GM19455 (cell line): ENCODE results near the gene PDE4B.

Source experiments
- ATAC-seq: cut with Tn5 transposase; IDR thresholded peaks from one replicate; pipeline ENCODE4 v1.9.1; 2021; ENCODE audit not compliant: unreplicated experiment

Gene PDE4B

GRCh38 chr1:65792669-65793358 is at the start of gene PDE4B:
Gene PDE4B, plus strand, starts transcription at chr1:65792895.
- ATAC-seq = no peak

GRCh38 chr1:65744731-65745130 is 48.0 kb upstream of the PDE4B start:
- no peak for ATAC-seq

GRCh38 chr1:65751961-65752360 is 40.7 kb upstream of the PDE4B start:
- ATAC-seq = no peak

- ATAC-seq = no peak
These were observed 36.1 kb upstream of the PDE4B start for GRCh38 chr1:65756616-65757015.

GRCh38 chr1:65757531-65757930 is 35.2 kb upstream of the PDE4B start:
- ATAC-seq = no peak

- no peak for ATAC-seq
These were observed 34.6 kb upstream of the PDE4B start for GRCh38 chr1:65758128-65758527.

GRCh38 chr1:65759516-65759915 is 33.2 kb upstream of the PDE4B start:
- ATAC-seq = no peak

GRCh38 chr1:65762081-65762862 is 30.4 kb upstream of the PDE4B start:
- peak; percentile 57 for ATAC-seq

GRCh38 chr1:65764052-65764451 is 28.6 kb upstream of the PDE4B start:
- no peak for ATAC-seq

- ATAC-seq = no peak
These were observed 27.1 kb upstream of the PDE4B start for GRCh38 chr1:65765631-65766030.

GRCh38 chr1:65769636-65770035 is 23.1 kb upstream of the PDE4B start:
- no peak for ATAC-seq

GRCh38 chr1:65772607-65773006 is 20.1 kb upstream of the PDE4B start:
- no peak for ATAC-seq

GRCh38 chr1:65773391-65774123 is 19.1 kb upstream of the PDE4B start:
- ATAC-seq = no peak

- ATAC-seq = no peak
These were observed 3.9 kb upstream of the PDE4B start for GRCh38 chr1:65788762-65789161.

- no peak for ATAC-seq
These were observed 1.3 kb upstream of the PDE4B start for GRCh38 chr1:65791396-65791795.

- ATAC-seq = no peak
These were observed 660 bp upstream of the PDE4B start for GRCh38 chr1:65791801-65792668.

- no peak for ATAC-seq
These were observed 651 bp downstream of the PDE4B start for GRCh38 chr1:65793359-65793732.

- no peak for ATAC-seq
These were observed 2.6 kb downstream of the PDE4B start for GRCh38 chr1:65795311-65795710.

- ATAC-seq = no peak
These were observed 6.9 kb downstream of the PDE4B start for GRCh38 chr1:65799601-65800000.

- no peak for ATAC-seq
These were observed 11.9 kb downstream of the PDE4B start for GRCh38 chr1:65804584-65804983.

- peak; percentile 100 for ATAC-seq
These were observed 19.4 kb downstream of the PDE4B start for GRCh38 chr1:65812065-65812464.
